ENCODE data around the gene PSMB9. TPM values are rescaled to one million over a fixed set of nuclear protein-coding genes. Genes with fewer than 3 reads are reported as not detected.

PSMB9 gene
- total and polyA plus RNA-seq, 9 of the 15 experiments (the other 6 are each of a cell fraction or from before 2014, with no cell fraction given) = 1.1 to 3.7 (median 2.4) TPM

DNA sequence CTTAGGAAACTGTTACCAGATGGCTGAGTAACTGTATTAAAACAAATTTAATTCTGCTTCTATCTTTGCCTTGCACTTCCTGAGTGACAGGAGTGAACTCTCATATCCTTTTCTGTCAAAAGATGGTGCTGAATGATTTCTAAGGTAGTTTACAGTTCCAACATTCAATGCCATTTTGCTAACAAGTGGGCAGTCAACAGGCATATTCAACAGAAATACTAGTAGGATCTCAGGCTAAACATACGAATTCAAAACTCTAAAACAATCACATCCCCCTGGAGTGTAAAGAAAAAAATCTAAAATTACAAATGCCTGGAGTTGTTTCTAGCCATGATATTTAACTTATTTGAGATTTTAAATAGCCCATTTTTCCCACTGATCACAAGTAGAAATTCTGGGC, 6.7 kb downstream of the PSMB9 start:
- H3K4me1 ChIP-seq (replicated peaks in 1 of 2; ENCODE audit: control insufficient read depth in 2 of 2, insufficient read depth in 2 of 2, low read length in 2 of 2) = peaks cover 11 to 15% of the 10 kb centered on the region in 2 experiments
- no peak overlapping the region for H3K9ac ChIP-seq (ENCODE audit: insufficient read depth in 1 of 2, low read depth in 2 of 2, low read length in 2 of 2)
- WGBS (ENCODE audit: insufficient coverage, low coverage, missing lambda C conversion rate) = 0% methylated on average over 1 of the region's 1 CpG
- POLR2A ChIA-PET = no interaction called here
- intact Hi-C loops (cut with micrococcal nuclease) = no loop called here
- TF ChIP-seq ZNF609 (CRISPR knock-in tag; IDR thresholded peaks at IDR 0.05; ENCODE audit: borderline replicate concordance) (no peak), GTF2F1 (IDR thresholded peaks at IDR 0.05; ENCODE audit: low read depth, low read length) (no peak), ZNF224 (CRISPR knock-in tag; IDR thresholded peaks at IDR 0.05) (no peak), PKNOX1 (IDR thresholded peaks at IDR 0.05) (0 out of 2 replicates have a peak, but pooled peaks have one; percentile 11), MYC (IDR thresholded peaks at IDR 0.05; ENCODE audit: low read depth, low read length) (no peak), MYC (CRISPR knock-in tag; IDR thresholded peaks at IDR 0.05; ENCODE audit: borderline replicate concordance, low read depth) (no peak)
- no peak overlapping the region for H2AFZ ChIP-seq (ENCODE audit: low read depth, low read length)
- BruUV-seq (replicated peaks) = no TSS peak
- ATAC-seq (no peak), DNase-seq (ENCODE audit: extremely low read depth in 1 of 4, low spot score in 3 of 4) (no peak), FAIRE-seq (peak; percentile 63)
- H3K79me2 ChIP-seq (ENCODE audit: control insufficient read depth, insufficient read depth, low read length) = no peaks in the 10 kb centered on the region
- H3K27me3 ChIP-seq (ENCODE audit: control insufficient read depth in 2 of 2, insufficient read depth in 2 of 2, low read length in 2 of 2) = peaks cover 20% of the 10 kb centered on the region in 2 experiments; a peak in 4 of 5 replicates
- H3K9me3 ChIP-seq (replicated peaks; ENCODE audit: control insufficient read depth, insufficient read depth, low read depth, low read length) = no peaks in the 10 kb centered on the region
- 0 out of 2 replicates have a peak, but pooled peaks cover 8% of the 10 kb centered on the region for H4K20me1 ChIP-seq (replicated peaks; ENCODE audit: control insufficient read depth, insufficient read depth, low read length)
- no peaks in the 10 kb centered on the region for H3K36me3 ChIP-seq (ENCODE audit: control insufficient read depth, insufficient read depth, low read length)
- CTCF ChIA-PET (ENCODE audit: low intra/inter-chr PET ratio) = no interaction called here
- no peak overlapping the region for H3K4me2 ChIP-seq (ENCODE audit: insufficient read depth, low read length)
- H3K4me3 ChIP-seq = no peak overlapping the region
- no peak overlapping the region for H3K27ac ChIP-seq (ENCODE audit: extremely low read depth, low read depth, low read length)
- H3K9me1 ChIP-seq (ENCODE audit: control insufficient read depth, insufficient read depth, low read length) = no peaks in the 10 kb centered on the region
- in situ Hi-C loops (cut with MboI) = no loop called here

Measured in K562 (cell line).